Measurements from ENCODE around the gene INTS1. TPM values are rescaled to one million over a fixed set of nuclear protein-coding genes. Genes with fewer than 3 reads are reported as not detected.

INTS1 gene
- total RNA-seq, 1 donor from 2014 or later, result 81.9 TPM

- H3K4me3 Mint-ChIP-seq (ENCODE audit: unreplicated experiment), result no peak overlapping the region
- no peak for DNase-seq (ENCODE audit: low read depth)
Measured at GRCh38 chr7:1455241-1455939, 48.8 kb downstream of the INTS1 start.

DNA sequence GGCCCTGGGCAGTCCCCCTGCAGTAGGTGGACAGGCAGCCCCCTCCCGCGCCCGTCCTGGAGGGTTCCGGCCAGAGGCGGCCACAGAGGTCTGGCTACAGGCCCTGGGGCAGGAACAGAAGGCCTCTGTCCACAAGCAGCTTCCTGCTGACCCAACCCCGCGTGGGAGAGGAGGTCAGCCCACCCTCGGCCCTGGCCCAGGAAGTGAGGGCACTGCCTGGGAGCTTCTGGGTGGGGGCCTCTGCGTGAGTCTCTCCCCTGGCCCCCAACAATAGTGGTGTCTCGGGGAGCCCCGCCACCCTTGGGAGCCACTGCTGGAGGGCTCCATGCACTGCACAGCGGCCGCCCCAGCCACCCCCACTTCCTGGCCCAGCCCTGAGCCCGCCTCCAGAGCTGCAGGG lies 49.6 kb downstream of the INTS1 start:
- H3K27me3 ChIP-seq (ENCODE audit: insufficient read depth, low read length), result no peaks in the 10 kb centered on the region
- TF ChIP-seq EZH2 (IDR thresholded peaks at IDR 0.05; ENCODE audit: insufficient read depth, low read length), result no peak
- TF ChIP-seq CTCF (IDR thresholded peaks at IDR 0.05; ENCODE audit: insufficient read depth, low read depth, low read length), result no peak
- H3K36me3 Mint-ChIP-seq (ENCODE audit: low read depth, unreplicated experiment), result peaks cover 2% of the 10 kb centered on the region
- no peak overlapping the region for H2AFZ ChIP-seq (ENCODE audit: low read depth, low read length)
- peaks cover 87% of the 10 kb centered on the region for H4K20me1 ChIP-seq (ENCODE audit: insufficient read depth, low read length)
- no peaks in the 10 kb centered on the region for H3K36me3 ChIP-seq (ENCODE audit: insufficient read depth, low read length)
- H3K79me2 ChIP-seq (ENCODE audit: insufficient read depth, low read length), result peaks cover 90% of the 10 kb centered on the region
- H3K4me3 ChIP-seq (ENCODE audit: insufficient read depth, low read depth, low read length), result no peak overlapping the region
- peaks cover 7% of the 10 kb centered on the region for H3K4me1 Mint-ChIP-seq (ENCODE audit: low read depth, unreplicated experiment)
- H3K27ac Mint-ChIP-seq (ENCODE audit: unreplicated experiment), result no peak overlapping the region
- H3K9me3 ChIP-seq (ENCODE audit: insufficient read depth, low read depth, low read length), result no peaks in the 10 kb centered on the region
- H3K4me3 Mint-ChIP-seq (ENCODE audit: unreplicated experiment), result no peak overlapping the region
- FAIRE-seq (no peak), DNase-seq (ENCODE audit: low read depth) (no peak)
- peaks cover 35% of the 10 kb centered on the region for H3K4me1 ChIP-seq (ENCODE audit: insufficient read depth, low read length)
- H3K9ac ChIP-seq (ENCODE audit: low read length), result peak overlapping the region; percentile 18
- H3K4me2 ChIP-seq (ENCODE audit: low read length), result peak overlapping the region; percentile 67
- no peaks in the 10 kb centered on the region for H3K27me3 Mint-ChIP-seq (ENCODE audit: low read depth, unreplicated experiment)
- H3K27ac ChIP-seq (ENCODE audit: low read depth, low read length), result no peak overlapping the region
- no peaks in the 10 kb centered on the region for H3K9me3 Mint-ChIP-seq (ENCODE audit: unreplicated experiment)

More at GRCh38 chr7:1455241-1455939, 48.8 kb downstream of the INTS1 start:
- peaks cover 7% of the 10 kb centered on the region for H3K4me1 Mint-ChIP-seq (ENCODE audit: low read depth, unreplicated experiment)
- H2AFZ ChIP-seq (ENCODE audit: low read depth, low read length), result no peak overlapping the region
- H4K20me1 ChIP-seq (ENCODE audit: insufficient read depth, low read length), result peaks cover 79% of the 10 kb centered on the region
- FAIRE-seq, result no peak
- peak overlapping the region; percentile 67 for H3K4me2 ChIP-seq (ENCODE audit: low read length)
- no peaks in the 10 kb centered on the region for H3K9me3 Mint-ChIP-seq (ENCODE audit: unreplicated experiment)
- H3K4me3 ChIP-seq (ENCODE audit: insufficient read depth, low read depth, low read length), result no peak overlapping the region
- H3K9me3 ChIP-seq (ENCODE audit: insufficient read depth, low read depth, low read length), result no peaks in the 10 kb centered on the region
- H3K9ac ChIP-seq (ENCODE audit: low read length), result peak overlapping the region; percentile 18
- peaks cover 41% of the 10 kb centered on the region for H3K4me1 ChIP-seq (ENCODE audit: insufficient read depth, low read length)
- peaks cover 2% of the 10 kb centered on the region for H3K36me3 Mint-ChIP-seq (ENCODE audit: low read depth, unreplicated experiment)
- H3K36me3 ChIP-seq (ENCODE audit: insufficient read depth, low read length), result no peaks in the 10 kb centered on the region
- no peaks in the 10 kb centered on the region for H3K27me3 ChIP-seq (ENCODE audit: insufficient read depth, low read length)
- H3K79me2 ChIP-seq (ENCODE audit: insufficient read depth, low read length), result peaks cover 86% of the 10 kb centered on the region
- no peaks in the 10 kb centered on the region for H3K27me3 Mint-ChIP-seq (ENCODE audit: low read depth, unreplicated experiment)
- H3K27ac ChIP-seq (ENCODE audit: low read depth, low read length), result no peak overlapping the region
- H3K27ac Mint-ChIP-seq (ENCODE audit: unreplicated experiment), result peak overlapping the region; percentile 12
- no peak for TF ChIP-seq CTCF (IDR thresholded peaks at IDR 0.05; ENCODE audit: insufficient read depth, low read depth, low read length)
- TF ChIP-seq EZH2 (IDR thresholded peaks at IDR 0.05; ENCODE audit: insufficient read depth, low read length), result no peak

GRCh38 chr7:1452205-1452604 lies 52.0 kb downstream of the INTS1 start:
- Histone ChIP-seq H3K36me3 (ENCODE audit: insufficient read depth, low read length) (no peaks in the 10 kb centered on the region), H3K9me3 (ENCODE audit: insufficient read depth, low read depth, low read length) (no peaks in the 10 kb centered on the region), H3K4me3 (ENCODE audit: insufficient read depth, low read depth, low read length) (no peak overlapping the region), H3K27me3 (ENCODE audit: insufficient read depth, low read length) (no peaks in the 10 kb centered on the region), H3K4me2 (ENCODE audit: low read length) (no peak overlapping the region), H3K4me1 (ENCODE audit: insufficient read depth, low read length) (peaks cover 22% of the 10 kb centered on the region), H2AFZ (ENCODE audit: low read depth, low read length) (no peak overlapping the region), H4K20me1 (ENCODE audit: insufficient read depth, low read length) (peaks cover 73% of the 10 kb centered on the region), H3K9ac (ENCODE audit: low read length) (no peak overlapping the region), H3K27ac (ENCODE audit: low read depth, low read length) (no peak overlapping the region), H3K79me2 (ENCODE audit: insufficient read depth, low read length) (peaks cover 71% of the 10 kb centered on the region)
- Mint-ChIP-seq H3K4me3 (ENCODE audit: unreplicated experiment) (no peak overlapping the region), H3K27me3 (ENCODE audit: low read depth, unreplicated experiment) (no peaks in the 10 kb centered on the region), H3K27ac (ENCODE audit: unreplicated experiment) (no peak overlapping the region), H3K4me1 (ENCODE audit: low read depth, unreplicated experiment) (peaks cover 2% of the 10 kb centered on the region), H3K9me3 (ENCODE audit: unreplicated experiment) (no peaks in the 10 kb centered on the region), H3K36me3 (ENCODE audit: low read depth, unreplicated experiment) (no peaks in the 10 kb centered on the region)
- no peak for DNase-seq (ENCODE audit: low read depth)
- TF ChIP-seq EZH2 (IDR thresholded peaks at IDR 0.05; ENCODE audit: insufficient read depth, low read length) (no peak), CTCF (IDR thresholded peaks at IDR 0.05; ENCODE audit: insufficient read depth, low read depth, low read length) (no peak)
- FAIRE-seq, result no peak
